Right renal pelvis (tissue), 4 donors: ENCODE measurements around the gene CCDC50. TPM values are rescaled to one million over a fixed set of nuclear protein-coding genes. Genes with fewer than 3 reads are reported as not detected.

ENCODE experiments used
- DNase-seq, 4 donors: peaks; one replicate each; pipeline ENCODE4 v3.0.0-alpha.2; 2013; ENCODE audit warnings: low read depth in 4 of 4, low spot score in 3 of 4, missing footprints in 1 of 4
- polyA plus RNA-seq, 4 donors: library from polyadenylated mRNA; unstranded; fragments of 120-200 nt; gene quantifications; one replicate each; pipeline ENCODE4 v1.2.1, GENCODE V29; 2013; ENCODE audit not compliant: insufficient read length in 4 of 4

The CCDC50 gene
- polyA plus RNA-seq, 4 donors: 64.3 to 70.8 (median 68.6) TPM

DNA sequence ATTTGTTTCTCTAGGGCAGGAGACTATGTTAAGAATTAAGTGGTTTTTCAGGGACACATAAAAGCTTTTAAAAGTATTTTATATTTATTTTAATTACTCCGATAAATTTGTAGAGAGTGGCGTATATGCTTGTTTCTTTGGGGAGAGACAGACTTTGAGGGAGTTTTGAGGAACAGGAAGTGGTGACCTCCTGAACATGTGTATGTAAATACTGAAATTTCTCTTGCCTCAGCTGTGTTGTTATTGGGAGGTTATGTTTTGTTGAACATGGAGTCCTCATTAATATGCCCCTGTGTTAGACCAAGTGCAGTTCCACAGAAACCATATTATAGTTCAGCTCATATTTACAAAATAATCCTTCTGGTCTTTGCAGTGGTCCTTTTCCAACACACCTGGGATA lies 42.9 kb downstream of the CCDC50 start:
- no peak for DNase-seq

DNA sequence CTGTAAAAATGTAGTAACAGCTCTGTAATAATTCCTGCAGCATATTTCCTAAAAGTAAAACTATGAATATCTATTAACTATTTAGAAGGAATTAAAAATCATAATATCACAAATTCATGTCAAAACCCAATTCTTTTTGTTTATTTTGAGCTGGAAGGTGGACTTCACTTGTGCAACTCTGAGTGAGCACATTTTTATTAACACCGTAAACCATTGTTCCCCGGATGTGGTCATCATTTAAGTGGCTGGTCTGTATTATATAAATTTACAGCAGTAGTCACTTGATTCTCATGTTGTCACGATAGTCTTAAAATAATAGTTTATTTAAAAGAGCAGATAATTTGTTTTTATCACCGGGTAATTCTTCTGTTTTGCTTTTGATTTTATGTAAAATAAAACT lies 44.1 kb downstream of the CCDC50 start:
- no peak for DNase-seq

DNA sequence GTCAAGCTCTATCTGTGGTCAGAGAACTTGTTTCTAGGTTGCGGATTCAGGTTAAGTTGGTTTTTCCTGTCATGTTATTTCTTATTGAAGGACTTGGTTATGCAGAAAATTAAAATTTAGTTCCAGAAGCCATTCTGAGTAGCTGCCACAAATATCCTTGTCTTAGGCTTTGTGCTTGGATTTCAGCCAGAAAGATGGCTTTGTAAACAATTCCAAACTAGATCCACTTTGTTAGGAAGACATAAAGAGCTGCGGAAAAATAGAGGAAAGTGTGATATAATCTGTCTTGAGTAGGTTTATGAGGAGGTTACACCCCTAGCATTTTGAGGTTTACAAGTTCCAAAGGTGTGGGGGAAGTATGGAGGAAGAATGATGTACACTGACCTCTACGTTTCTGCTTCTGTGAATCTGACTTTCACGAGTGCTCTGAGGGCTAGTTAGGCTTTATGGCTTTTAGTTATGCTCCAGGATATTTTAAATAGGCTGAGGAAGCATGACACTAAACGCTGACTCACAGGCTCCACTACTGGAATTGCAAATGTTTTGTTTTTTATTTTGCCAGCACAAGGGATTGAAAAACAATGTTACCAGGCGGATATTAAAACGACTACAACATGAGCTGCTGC lies 47.4 kb downstream of the CCDC50 start:
- peak in 1 of 4 donors; percentile 20 for DNase-seq

DNA sequence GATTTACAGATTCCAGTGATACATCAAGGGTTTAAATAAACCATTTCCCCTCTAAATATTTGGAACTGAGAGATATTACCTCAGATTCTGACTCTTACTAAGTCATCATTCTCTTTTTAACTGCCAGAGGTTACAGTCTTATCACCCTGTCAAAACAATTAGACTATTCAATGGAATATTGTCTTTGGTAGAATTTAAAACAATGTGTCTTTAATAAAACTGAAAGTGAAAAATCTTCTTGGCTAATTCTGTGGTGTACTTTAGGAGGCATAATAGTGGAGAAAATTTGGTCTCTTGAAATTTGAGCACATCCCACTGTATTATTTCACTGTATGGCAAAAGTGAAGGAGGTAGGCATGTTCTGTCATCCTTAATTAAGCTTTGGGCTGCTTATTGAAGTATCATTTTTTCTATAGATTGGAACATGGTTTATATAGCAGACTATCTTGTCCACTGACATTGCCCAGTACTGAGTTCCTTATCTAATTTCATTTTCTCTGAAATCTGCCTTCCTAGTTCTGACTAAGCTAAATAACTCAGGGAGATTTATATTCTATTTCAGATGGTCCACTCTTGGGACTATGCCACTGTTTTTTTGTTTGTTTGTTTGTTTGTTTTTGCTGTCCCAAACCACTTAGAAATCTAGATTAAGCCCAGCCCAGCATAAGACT lies 49.1 kb downstream of the CCDC50 start:
- DNase-seq: no peak

DNA sequence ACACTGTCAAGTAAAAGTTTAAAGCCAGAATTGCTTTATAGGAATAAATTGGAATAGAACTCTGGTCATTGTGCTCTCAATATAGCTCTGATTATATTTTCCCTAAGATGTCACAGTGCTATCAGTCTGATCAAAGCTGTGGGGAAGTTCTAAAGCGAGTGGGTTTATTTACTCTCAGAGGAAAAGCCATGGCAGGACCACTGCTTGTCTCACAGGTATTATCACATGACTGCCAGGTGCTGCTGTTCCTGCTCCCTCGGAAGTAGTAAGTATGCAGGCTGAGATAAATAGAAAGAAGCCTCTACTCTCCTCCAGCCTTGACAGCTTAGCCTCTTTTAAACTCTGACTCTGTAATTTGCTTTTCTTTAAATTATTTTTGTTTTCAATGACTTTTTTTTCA lies 50.3 kb downstream of the CCDC50 start:
- no peak for DNase-seq

DNA sequence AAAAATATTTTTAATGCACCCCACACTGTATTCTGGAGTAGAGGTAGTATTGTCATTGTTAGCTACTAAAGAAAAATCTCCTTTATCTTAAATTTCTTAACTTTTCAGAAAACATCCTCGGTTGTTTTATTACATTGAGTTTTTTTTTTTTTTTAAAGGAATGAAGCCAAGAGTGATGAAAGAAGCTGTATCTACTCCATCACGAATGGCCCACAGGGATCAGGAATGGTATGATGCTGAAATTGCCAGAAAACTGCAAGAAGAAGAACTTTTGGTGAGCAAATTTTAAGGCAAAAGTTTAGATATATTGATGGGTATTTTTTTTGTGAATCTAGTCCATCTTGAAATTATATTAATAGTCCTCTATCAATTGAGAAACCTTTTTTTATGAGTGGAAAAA lies 50.8 kb downstream of the CCDC50 start:
- DNase-seq: no peak

DNA sequence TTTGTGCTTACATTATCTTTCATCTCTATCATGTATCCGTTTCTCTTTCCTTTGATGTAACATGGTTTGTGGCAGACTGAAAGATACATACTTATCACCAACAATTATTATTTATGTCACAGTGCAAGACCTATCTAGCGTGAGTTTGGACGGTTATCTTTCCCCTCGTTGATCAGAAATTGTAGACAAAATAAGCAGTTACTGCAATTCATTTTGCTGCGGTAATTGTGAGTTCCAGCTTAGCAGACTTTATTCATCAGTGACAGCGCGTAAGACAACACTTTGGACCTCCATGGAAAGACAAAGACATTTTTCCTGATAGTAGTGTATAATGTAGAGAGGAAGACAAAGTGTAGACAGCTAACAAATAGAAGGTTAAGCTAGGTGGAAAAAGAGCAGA lies 52.1 kb downstream of the CCDC50 start:
- no peak for DNase-seq

DNA sequence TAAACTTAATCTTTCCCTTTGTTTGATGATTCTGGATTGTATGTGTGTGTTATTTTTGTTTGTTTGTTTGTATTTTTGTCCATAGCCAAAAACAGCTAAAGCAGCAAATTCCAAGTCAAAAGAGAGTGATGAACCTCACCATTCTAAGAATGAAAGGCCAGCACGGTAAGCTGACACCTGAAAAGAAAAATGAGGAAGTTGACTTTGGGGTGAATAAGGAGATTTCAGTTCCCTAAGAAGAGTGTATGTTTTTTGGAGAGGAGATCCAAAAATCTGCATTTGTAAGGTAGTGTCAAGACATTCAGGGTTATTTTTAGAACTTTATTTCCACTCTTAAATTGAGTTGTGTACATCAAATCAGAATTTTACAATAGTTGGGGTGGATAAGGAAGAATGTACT lies 53.5 kb downstream of the CCDC50 start:
- no peak for DNase-seq

DNA sequence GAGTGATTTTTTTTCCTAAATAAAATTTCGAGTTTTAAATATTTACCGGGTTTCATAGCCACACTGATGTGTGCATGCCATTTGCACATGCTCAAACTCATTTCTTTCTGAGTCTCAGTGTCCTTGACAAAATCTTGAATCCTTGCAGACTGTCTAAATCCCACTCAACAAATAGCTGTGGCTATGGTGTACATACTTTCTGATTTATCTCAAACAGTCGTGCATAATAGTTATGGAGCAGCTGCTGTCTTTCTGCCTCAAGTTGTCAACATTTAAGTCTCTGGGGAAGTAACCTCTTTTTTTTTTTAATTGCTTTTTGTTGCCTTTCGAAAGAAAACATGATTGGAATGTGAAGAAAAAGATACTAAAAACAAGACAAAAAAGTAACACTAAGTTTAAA lies 53.9 kb downstream of the CCDC50 start:
- peak in 1 of 4 donors; percentile 29 for DNase-seq

DNA sequence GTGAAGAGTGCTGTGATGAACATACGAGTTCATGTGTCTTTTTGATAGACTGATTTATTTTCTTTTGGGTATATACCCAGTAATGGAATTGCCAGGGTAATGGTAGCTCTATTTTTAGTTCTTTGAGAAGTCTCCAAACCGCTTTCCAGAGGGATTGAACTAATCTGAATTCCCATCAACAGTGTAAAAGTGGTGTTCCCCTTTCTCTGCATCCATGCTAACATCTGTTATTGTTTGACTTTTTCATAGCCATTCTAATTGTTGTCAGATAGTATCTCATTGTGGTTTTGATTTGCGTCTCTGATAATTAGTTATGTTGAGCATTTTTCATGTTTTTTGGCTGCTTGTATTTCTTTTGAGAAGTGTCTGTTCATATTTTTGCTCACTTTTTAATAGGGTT lies 55.9 kb downstream of the CCDC50 start:
- DNase-seq: no peak

DNA sequence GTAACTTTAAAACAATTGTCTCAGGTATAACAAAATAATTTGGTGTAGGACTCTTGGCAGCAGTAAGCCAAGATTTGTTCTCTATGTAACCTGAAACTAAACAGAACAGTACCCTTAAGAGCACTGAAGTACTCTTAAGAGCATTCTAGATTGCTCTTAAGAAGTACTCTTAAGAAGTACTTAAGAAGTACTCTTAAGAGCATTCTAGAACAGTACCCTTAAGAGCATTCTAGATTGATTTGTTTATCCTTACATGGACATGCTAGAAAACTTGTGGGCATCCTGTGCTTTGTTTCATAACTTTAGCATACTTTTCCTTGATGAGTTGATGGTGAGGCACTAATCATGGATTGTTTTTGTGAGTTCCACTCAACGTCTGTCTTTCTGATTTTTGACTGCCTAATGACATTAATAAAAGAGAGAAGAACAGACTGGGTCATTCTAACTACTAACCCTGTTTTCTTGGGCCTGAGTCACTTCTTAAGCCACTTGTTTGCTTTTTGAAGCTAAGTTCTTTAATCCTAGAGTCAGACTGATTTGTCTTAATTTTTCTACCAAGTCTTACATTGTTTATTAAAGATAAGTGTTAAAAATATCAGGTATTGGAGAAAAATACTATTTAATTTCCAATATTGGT lies 58.4 kb downstream of the CCDC50 start:
- no peak for DNase-seq

DNA sequence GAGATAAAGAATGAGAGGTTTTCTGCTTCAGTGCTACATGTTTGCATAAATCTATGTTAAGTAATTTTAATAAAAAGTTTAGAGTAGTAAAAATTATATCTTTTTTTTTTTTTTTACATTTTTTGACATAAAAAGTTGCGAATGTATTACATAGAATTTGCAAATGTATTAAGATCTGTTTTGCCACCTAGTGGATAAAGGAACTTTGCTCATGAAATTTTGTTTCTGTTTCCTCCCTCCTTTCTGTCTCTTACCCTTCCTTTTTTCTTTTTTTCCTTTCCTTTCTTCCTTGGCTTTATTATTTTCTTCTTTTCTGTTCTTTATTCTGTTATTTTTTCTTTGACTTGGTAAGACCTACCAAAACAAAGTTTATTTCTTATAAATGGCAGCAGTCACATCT lies 59.6 kb downstream of the CCDC50 start:
- DNase-seq: no peak

DNA sequence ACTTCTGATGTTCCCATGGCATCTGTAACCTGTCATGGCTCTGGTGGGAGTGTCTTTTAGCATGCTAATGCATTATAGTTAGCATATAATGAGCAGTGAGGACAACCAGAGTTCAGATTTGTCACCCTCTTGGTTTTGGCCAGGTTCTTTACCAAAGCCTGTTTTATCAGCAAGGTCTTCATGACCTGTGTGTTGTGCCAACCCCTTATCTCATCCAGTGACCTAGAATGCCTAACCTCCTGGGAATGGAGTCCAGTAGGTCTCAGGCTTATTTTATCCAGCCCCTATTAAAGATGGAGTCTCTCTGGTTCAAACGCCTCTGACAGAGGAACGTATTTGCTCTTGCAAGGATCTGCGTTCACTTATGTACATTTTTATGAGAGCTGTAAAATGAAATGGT lies 61.4 kb downstream of the CCDC50 start:
- DNase-seq: no peak

DNA sequence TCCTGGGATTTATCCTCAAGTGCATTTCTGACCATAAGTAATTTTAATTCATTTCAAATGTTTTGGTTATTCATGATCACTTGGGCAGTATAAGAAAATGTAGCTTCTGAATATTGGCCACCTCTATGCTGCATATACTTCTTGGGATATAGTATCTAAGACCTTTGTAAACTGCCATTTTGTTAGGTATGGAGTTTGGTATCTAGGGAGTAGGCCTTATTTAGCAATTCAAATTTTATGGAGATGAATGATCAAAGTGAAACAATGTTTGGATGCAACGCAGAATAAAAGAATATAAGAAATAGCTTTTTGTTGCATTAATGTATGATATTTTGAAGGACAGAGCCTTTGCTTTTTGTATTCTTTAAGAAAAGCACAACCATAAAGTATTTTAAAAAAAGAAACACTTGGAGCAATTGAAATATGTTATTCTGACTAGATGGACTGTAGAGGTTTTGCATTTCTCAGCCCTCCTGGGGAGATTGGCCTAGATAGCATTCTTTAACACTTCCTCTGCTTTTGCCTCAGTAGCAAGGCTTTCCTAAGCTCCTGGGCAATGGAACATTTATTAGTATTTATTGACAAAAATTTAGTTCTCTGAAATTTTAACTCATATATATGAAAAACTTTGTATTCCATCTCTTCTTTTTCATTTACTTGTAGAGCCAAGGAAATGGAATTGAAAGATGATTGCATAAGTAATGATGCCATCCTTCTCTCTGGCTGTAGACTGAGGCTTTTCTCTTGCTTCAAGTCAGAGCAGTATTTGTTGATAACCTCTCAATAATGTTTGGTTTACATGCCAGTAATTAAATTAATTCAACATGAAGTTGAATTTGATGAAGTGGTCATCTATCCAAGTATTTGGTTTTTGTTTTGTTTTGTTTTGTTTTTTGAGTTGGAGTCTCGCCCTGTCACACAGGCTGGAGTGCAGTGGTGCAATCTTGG lies 62.9 kb downstream of the CCDC50 start:
- no peak for DNase-seq

DNA sequence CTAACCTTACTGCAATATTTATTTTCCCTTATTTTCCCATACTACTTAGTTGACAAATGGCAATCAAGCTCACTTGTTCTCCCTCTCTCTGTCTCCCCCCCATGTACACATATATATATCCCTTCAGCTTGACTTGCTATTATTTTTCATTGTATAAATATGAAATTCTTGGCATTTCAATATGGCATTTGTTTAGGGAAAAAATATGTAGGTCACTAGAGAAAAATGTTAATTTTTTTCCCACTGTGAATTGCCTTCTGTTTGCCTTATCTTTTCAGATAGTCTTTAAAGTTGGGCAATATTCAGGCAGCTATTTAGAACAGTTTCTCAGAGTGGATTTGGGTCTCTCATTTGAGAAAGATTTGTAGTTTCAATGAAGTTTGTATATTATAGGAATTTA lies 64.0 kb downstream of the CCDC50 start:
- no peak for DNase-seq

DNA sequence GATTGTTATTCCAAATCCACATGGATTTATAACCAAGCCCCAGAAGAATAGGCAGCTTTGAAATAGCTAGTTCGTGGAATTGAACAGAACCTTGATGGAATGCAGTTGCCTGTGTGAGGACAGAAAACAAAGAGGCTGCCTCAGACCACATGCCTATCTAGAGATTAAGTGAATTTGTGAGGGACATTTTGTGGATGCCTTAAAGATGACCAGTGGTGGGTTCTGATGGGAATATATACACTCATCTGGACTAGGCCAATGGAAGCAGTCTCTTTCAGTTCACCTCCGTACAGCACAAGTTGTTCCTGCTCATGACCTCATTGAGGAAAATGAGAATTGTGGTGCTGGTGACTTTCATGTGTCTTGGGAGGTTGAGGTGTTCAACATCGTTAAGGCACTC lies 68.6 kb downstream of the CCDC50 start:
- no peak for DNase-seq

DNA sequence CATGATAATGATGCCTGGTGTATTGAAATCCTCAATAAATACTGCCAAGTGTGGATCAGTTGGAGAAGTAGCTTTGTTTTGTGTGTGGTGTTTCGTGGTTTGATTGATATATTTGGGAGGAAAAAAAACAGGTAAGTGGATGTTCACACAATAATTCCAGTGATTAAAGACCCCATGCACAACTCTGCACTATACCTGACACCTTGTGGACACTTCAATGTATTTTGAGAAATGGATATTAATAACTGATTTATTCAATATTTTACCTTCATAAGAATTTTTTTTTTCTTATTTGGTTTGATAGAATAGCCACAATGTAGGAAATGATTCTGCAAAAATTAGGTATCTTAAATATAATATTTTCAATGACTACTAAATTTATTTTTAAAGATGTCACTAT lies 69.4 kb downstream of the CCDC50 start:
- DNase-seq: no peak

DNA sequence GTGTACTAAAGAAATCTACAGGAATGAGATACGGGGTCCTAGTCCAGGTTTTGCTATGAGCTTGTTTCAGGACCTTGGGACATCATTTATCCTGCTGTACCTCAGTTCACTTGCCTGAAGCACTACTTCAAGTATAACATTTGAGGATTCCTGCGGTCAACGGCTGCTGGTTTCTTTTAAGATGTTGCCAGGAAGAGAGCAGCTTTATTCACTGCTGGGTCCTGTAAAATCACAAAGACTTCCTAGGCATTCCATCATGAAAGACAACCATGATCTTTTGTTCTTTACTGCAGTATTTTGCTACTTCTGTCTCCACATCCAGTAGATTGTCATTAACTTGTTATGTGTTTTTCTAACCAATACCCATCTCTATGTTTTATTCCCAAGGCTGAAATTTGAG lies 70.7 kb downstream of the CCDC50 start:
- DNase-seq: no peak

DNA sequence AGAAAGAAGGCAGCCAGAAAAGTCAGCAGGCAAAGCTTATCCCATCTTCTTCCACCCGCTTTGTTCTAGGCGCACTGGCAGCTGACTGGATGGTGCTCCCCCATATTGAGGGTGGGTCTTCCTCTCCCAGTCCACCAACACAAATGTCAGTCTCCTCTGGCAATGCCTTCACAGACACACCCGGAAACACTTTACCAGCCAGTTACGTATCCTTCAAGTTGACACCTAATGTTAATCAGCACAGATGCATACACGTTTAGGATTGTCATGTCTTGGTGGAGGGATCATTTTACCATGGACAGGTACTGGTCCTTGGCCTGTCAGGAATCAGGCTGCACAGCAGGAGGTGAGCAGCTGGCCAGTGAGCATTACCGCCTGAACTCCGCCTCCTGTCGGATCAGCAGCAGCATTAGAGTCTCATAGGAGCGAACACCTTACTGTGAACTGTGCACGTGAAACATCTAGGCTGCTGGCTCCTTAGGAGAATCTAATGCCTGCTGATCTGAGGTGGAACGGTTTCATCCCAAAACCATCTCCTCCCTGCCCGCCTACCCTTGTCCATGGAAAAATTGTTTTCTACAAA lies 72.7 kb downstream of the CCDC50 start:
- DNase-seq: no peak

DNA sequence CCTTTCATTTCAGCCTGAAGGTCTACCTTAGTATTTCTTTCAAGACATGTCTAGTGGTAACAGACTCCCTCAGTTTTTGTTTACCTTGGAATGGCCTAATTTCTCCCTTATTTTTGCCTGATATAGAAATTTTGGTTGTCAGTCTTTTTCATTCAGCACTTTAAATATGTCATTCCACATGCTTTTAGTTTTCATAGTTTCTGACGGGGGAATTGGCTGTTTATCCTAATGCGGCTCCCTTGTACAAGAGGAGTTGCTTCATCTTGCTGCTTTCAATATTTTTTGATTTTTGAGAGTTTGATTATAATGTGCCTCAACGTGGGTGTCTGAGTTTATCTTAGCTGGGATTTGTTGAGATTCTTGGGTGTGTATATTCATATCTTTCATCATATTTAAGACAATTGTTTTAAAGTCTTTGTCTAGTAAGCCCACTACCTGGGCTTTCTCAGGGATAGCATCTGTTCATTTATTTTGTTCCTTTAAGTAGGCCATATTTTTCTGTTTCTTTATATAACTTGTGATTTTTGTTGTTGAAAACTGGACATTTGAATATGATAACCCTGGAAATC lies 80.7 kb downstream of the CCDC50 start:
- DNase-seq: no peak
